Nephron (organoid): ENCODE measurements around the gene BCLAF3.

Experiments
- H3K27ac Mint-ChIP-seq, 3 experiments: 2 replicates each; pipeline ENCODE4 v1.8.0; 2020; ENCODE audit warnings: mixed read lengths in 3 of 3, mild to moderate bottlenecking in 2 of 3, moderate library complexity in 1 of 3
- H3K27me3 Mint-ChIP-seq: 2 replicates; pipeline ENCODE4 v1.8.0; 2021; ENCODE audit warnings: low read depth, mild to moderate bottlenecking, moderate library complexity, mixed read lengths
- H3K36me3 Mint-ChIP-seq: 2 replicates; pipeline ENCODE4 v1.8.0; 2020; ENCODE audit warnings: low read depth, mixed read lengths
- H3K4me1 Mint-ChIP-seq: 2 replicates; pipeline ENCODE4 v1.8.0; 2020; ENCODE audit warnings: mixed read lengths
- H3K4me3 Mint-ChIP-seq, 3 experiments: 2 replicates each; pipeline ENCODE4 v1.8.0; 2020; ENCODE audit warnings: mild to moderate bottlenecking in 3 of 3, mixed read lengths in 3 of 3, moderate library complexity in 2 of 3
- H3K9me3 Mint-ChIP-seq: 2 replicates; pipeline ENCODE4 v1.8.0; 2020; ENCODE audit warnings: mixed read lengths
- TF ChIP-seq, protein P1 (sequence below), 3 experiments: fragments of 200-600 bp; sonication (generic); IDR thresholded peaks; one replicate each; pipeline ENCODE4 v1.5.0; 2021; ENCODE audit warnings: antibody characterized with exemption in 3 of 3; ENCODE audit not compliant: unreplicated experiment in 3 of 3

Gene BCLAF3

DNA sequence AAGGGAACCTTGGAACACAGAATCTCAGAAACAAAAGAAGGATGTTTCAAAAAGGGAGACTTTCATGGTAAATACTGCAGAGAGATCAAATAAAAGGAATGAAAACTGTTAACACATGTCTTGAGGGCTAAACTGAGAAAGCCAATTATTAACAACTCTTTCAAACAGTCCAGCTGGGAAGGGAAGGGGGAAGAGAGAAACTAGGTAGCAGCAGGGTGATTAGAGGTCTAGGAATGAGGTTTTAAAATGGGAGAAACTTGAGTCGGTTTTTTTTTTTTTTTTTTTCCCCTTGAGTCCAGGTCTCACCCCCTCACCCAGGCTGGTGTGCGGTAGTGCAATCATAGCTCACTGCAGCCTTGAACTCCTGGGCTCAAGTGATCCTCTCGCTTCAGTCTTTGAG is 4.3 kb downstream of the BCLAF3 start:
- Mint-ChIP-seq H3K9me3 (peaks cover 20% of the 10 kb centered on the region), H3K36me3 (peaks cover 10% of the 10 kb centered on the region), H3K27ac (peak overlapping the region; percentile 4 to 26 (median 19)), H3K4me1 (peaks cover 4% of the 10 kb centered on the region), H3K4me3 (peak overlapping the region in 1 of 3 experiments; percentile 27), H3K27me3 (no peaks in the 10 kb centered on the region)
- TF ChIP-seq, protein P1, sequence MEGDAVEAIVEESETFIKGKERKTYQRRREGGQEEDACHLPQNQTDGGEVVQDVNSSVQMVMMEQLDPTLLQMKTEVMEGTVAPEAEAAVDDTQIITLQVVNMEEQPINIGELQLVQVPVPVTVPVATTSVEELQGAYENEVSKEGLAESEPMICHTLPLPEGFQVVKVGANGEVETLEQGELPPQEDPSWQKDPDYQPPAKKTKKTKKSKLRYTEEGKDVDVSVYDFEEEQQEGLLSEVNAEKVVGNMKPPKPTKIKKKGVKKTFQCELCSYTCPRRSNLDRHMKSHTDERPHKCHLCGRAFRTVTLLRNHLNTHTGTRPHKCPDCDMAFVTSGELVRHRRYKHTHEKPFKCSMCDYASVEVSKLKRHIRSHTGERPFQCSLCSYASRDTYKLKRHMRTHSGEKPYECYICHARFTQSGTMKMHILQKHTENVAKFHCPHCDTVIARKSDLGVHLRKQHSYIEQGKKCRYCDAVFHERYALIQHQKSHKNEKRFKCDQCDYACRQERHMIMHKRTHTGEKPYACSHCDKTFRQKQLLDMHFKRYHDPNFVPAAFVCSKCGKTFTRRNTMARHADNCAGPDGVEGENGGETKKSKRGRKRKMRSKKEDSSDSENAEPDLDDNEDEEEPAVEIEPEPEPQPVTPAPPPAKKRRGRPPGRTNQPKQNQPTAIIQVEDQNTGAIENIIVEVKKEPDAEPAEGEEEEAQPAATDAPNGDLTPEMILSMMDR (IDR thresholded peaks at IDR 0.05; ENCODE audit: unreplicated experiment in 3 of 3): no peak

GRCh38 chrX:19981947-19982346 is 8.9 kb downstream of the BCLAF3 start:
- Mint-ChIP-seq H3K9me3 (peaks cover 36% of the 10 kb centered on the region), H3K27me3 (no peaks in the 10 kb centered on the region), H3K4me3 (no peak overlapping the region), H3K36me3 (peaks cover 26% of the 10 kb centered on the region), H3K4me1 (peaks cover 4% of the 10 kb centered on the region), H3K27ac (no peak overlapping the region)
- TF ChIP-seq, protein P1 (IDR thresholded peaks at IDR 0.05; ENCODE audit: unreplicated experiment in 3 of 3): no peak

DNA sequence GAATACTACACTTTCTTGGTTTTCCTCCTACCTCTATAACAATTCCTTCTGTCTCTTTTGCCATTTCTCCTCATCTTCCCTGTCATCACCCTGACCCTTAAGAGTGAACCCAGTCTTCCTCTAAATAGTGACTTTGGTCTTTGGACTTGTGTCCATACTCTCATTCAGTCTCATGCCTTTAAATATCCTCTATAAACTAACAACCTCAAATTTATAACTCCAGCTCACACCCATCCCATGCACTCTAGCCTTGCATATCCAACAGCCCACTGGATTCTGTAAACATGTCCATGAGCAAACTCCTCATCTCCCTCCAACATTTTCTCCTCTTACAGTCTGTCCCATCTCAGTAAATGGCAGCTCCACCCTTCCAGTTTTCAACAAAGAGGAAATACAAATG is 15.0 kb downstream of the BCLAF3 start:
- TF ChIP-seq, protein P1 (IDR thresholded peaks at IDR 0.05; ENCODE audit: unreplicated experiment in 3 of 3): no peak
- H3K9me3 Mint-ChIP-seq: peaks cover 32% of the 10 kb centered on the region
- H3K4me1 Mint-ChIP-seq: no peaks in the 10 kb centered on the region
- no peak overlapping the region for H3K4me3 Mint-ChIP-seq
- no peaks in the 10 kb centered on the region for H3K27me3 Mint-ChIP-seq
- no peak overlapping the region for H3K27ac Mint-ChIP-seq
- H3K36me3 Mint-ChIP-seq: peaks cover 31% of the 10 kb centered on the region

GRCh38 chrX:19972984-19973383 is 17.9 kb downstream of the BCLAF3 start:
- Mint-ChIP-seq H3K4me3 (no peak overlapping the region), H3K27me3 (no peaks in the 10 kb centered on the region), H3K9me3 (peaks cover 19% of the 10 kb centered on the region), H3K27ac (no peak overlapping the region), H3K4me1 (no peaks in the 10 kb centered on the region), H3K36me3 (peaks cover 24% of the 10 kb centered on the region)
- TF ChIP-seq, protein P1 (IDR thresholded peaks at IDR 0.05; ENCODE audit: unreplicated experiment in 3 of 3): no peak

DNA sequence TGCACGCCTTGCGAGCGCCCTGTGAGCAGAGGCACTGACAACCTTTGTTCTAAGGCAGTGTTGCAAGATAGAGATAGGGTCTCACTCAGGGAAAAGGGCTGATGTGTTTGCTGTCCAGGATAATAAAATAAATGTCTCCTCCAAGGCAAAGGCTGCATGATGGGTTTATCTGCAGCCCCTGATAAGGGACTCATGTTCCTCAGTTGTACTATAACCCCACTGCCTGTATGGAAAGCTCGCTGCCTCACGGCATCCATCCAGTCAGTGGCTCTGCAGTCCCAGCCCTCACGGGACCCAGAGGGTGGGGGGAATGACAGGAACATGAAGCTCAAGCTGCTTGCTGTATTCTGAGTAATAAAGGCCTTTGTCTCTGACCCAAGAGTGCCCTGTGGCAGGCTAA is 22.6 kb downstream of the BCLAF3 start:
- Mint-ChIP-seq H3K9me3 (peaks cover 10% of the 10 kb centered on the region), H3K4me3 (no peak overlapping the region), H3K36me3 (peaks cover 18% of the 10 kb centered on the region), H3K27ac (no peak overlapping the region), H3K4me1 (no peaks in the 10 kb centered on the region), H3K27me3 (no peaks in the 10 kb centered on the region)
- TF ChIP-seq, protein P1 (IDR thresholded peaks at IDR 0.05; ENCODE audit: unreplicated experiment in 3 of 3): no peak

DNA sequence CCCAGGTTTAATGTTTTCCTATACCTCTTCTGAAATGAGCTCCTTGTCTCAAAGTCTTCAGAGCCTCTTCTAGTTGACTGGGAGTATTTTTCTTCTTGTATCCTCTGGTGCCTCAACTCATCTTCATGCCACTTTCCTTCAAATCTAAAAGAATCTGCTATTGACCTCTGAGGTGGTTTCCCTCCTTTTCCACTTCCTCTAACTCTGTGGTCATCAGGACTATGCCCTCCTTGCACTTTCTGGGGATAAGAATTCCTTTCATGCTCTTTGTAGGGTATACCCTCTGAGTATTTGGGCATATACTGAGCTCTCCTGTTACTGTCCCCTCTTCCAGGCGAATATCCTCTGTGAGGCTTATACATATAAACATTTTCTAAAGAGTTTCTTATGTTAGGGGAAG is 24.8 kb downstream of the BCLAF3 start:
- Mint-ChIP-seq H3K4me3 (no peak overlapping the region), H3K36me3 (peaks cover 22% of the 10 kb centered on the region), H3K27ac (no peak overlapping the region), H3K4me1 (no peaks in the 10 kb centered on the region), H3K27me3 (no peaks in the 10 kb centered on the region), H3K9me3 (peaks cover 10% of the 10 kb centered on the region)
- TF ChIP-seq, protein P1 (IDR thresholded peaks at IDR 0.05; ENCODE audit: unreplicated experiment in 3 of 3): no peak
